H1 (cell line): ENCODE results near the gene PSMB4. TPM values are rescaled to one million over a fixed set of nuclear protein-coding genes. Genes with fewer than 3 reads are reported as not detected.

ENCODE experiments used
- CTCF ChIA-PET: fragments of 300-600 bp; sonication (Branson Sonifier 250); formaldehyde crosslinking; loops from one replicate; lab custom pipeline; 2021; ENCODE audit not compliant: partially characterized antibody; lab: Charles Lee
- POLR2A ChIA-PET: fragments of 300-600 bp; sonication (Branson Sonifier 250); formaldehyde crosslinking; loops from one replicate; lab custom pipeline; 2021; ENCODE audit warnings: inconsistent platforms; ENCODE audit not compliant: partially characterized antibody; lab: Charles Lee
- DNase-seq, 2 experiments: peaks; one replicate each; pipeline versions ENCODE4 v3.0.0 to v3.0.0-alpha.2; 2010 to 2022; ENCODE audit warnings: low spot score in 2 of 2, low read depth in 1 of 2, mixed read lengths in 1 of 2
- FAIRE-seq: peaks from 2 replicates; lab custom pipeline; 2011; peaks lifted over from hg19 to GRCh38; lab: Jason Lieb, UNC
- H2AFZ ChIP-seq: 2 replicates; pipeline ENCODE4 v1.8.1; 2012; ENCODE audit warnings: low read length, inconsistent platforms
- H2AK5ac ChIP-seq: 2 replicates; pipeline ENCODE4 v1.6.1; 2013; ENCODE audit warnings: low read depth, low read length
- H2BK120ac ChIP-seq: replicated peaks from 2 replicates; pipeline ENCODE3; 2013; ENCODE audit warnings: low read depth, low read length, inconsistent platforms
- H2BK12ac ChIP-seq: 2 replicates; pipeline ENCODE4 v1.6.1; 2013; ENCODE audit warnings: low read depth, low read length
- H2BK15ac ChIP-seq: 2 replicates; pipeline ENCODE4 v1.6.1; 2013; ENCODE audit warnings: low read length
- H2BK20ac ChIP-seq: 2 replicates; pipeline ENCODE4 v1.6.1; 2013; ENCODE audit warnings: low read length
- H2BK5ac ChIP-seq: 2 replicates; pipeline ENCODE4 v1.6.1; 2013; ENCODE audit warnings: low read depth, low read length
- H3K14ac ChIP-seq: 2 replicates; pipeline ENCODE4 v1.6.1; 2013; ENCODE audit warnings: inconsistent platforms; ENCODE audit not compliant: insufficient read length
- H3K18ac ChIP-seq: 2 replicates; pipeline ENCODE4 v1.6.1; 2013; ENCODE audit warnings: low read length; ENCODE audit errors: extremely low read depth
- H3K23ac ChIP-seq: 2 replicates; pipeline ENCODE4 v1.6.1; 2013; ENCODE audit warnings: inconsistent platforms; ENCODE audit not compliant: insufficient read length
- H3K23me2 ChIP-seq: 2 replicates; pipeline ENCODE4 v1.6.1; 2013; ENCODE audit warnings: low read depth, low read length
- H3K27ac ChIP-seq: 2 replicates; pipeline ENCODE4 v1.6.1; 2011; ENCODE audit warnings: low read depth, low read length, inconsistent platforms
- H3K27me3 ChIP-seq, 4 experiments: replicated peaks in 1 of 4; 1 replicate in 1 of 4; 2 replicates in 3 of 4; pipeline versions ENCODE4 v1.6.1 to v1.8.1; 2011 to 2013; ENCODE audit warnings: low read length in 3 of 4, mild to moderate bottlenecking in 3 of 4, inconsistent platforms in 2 of 4, mixed read lengths in 2 of 4, moderate library complexity in 1 of 4; ENCODE audit not compliant: control insufficient read depth in 3 of 4, insufficient read depth in 3 of 4; ENCODE audit errors: extremely low read depth in 1 of 4
- H3K36me3 ChIP-seq, 4 experiments: 2 replicates each; pipeline versions ENCODE4 v1.6.1 to v1.8.1; 2011 to 2013; ENCODE audit warnings: mild to moderate bottlenecking in 4 of 4, low read length in 3 of 4, moderate library complexity in 2 of 4, control low read depth in 1 of 4, inconsistent platforms in 1 of 4; ENCODE audit not compliant: insufficient read depth in 4 of 4, control insufficient read depth in 2 of 4
- H3K4ac ChIP-seq: replicated peaks from 2 replicates; pipeline ENCODE3; 2013; ENCODE audit warnings: low read length, low read depth, mixed read lengths, inconsistent platforms; ENCODE audit not compliant: insufficient read length
- H3K4me1 ChIP-seq, 4 experiments: replicated peaks in 1 of 4; 1 replicate in 1 of 4; 2 replicates in 3 of 4; pipeline versions ENCODE4 v1.6.1 to v1.8.1; 2011 to 2013; ENCODE audit warnings: low read length in 3 of 4, inconsistent platforms in 2 of 4, mixed read lengths in 1 of 4; ENCODE audit not compliant: insufficient read depth in 4 of 4, control insufficient read depth in 3 of 4
- H3K4me2 ChIP-seq, 2 experiments: 2 replicates each; pipeline versions ENCODE4 v1.6.1 to v1.8.1; 2011 to 2013; ENCODE audit warnings: low read depth in 2 of 2, low read length in 2 of 2, control low read depth in 1 of 2, inconsistent platforms in 1 of 2, mild to moderate bottlenecking in 1 of 2; ENCODE audit not compliant: insufficient read depth in 1 of 2
- H3K4me3 ChIP-seq, 4 experiments: fragments of 200-600, 300-600 bp in 1 of 4; sonication (generic), shearing (Covaris generic), sonication (Bioruptor Twin) in 1 of 4; 2 replicates each; pipeline versions ENCODE4 v1.5.1 to v1.8.1; 2011 to 2016; ENCODE audit warnings: low read length in 4 of 4, low read depth in 3 of 4, control low read depth in 2 of 4, inconsistent platforms in 2 of 4, mild to moderate bottlenecking in 2 of 4, mixed read lengths in 1 of 4, moderate library complexity in 1 of 4; ENCODE audit not compliant: insufficient read depth in 2 of 4; ENCODE audit errors: extremely low read depth in 1 of 4
- H3K56ac ChIP-seq: replicated peaks from 2 replicates; pipeline ENCODE3; 2013; ENCODE audit warnings: low read depth, mild to moderate bottlenecking, mixed read lengths, low read length, inconsistent platforms; ENCODE audit not compliant: insufficient read length
- H3K79me1 ChIP-seq: 2 replicates; pipeline ENCODE4 v1.6.1; 2013; ENCODE audit warnings: low read depth, low read length, control low read depth
- H3K79me2 ChIP-seq, 2 experiments: 2 replicates each; pipeline versions ENCODE4 v1.6.1 to v1.8.1; 2012 to 2013; ENCODE audit warnings: low read length in 2 of 2, mild to moderate bottlenecking in 2 of 2, inconsistent platforms in 1 of 2; ENCODE audit not compliant: insufficient read depth in 2 of 2, control insufficient read depth in 1 of 2
- H3K9ac ChIP-seq, 4 experiments: replicated peaks in 1 of 4; 1 replicate in 1 of 4; 2 replicates in 3 of 4; pipeline versions ENCODE4 v1.6.1 to v1.8.1; 2011 to 2013; ENCODE audit warnings: low read depth in 3 of 4, low read length in 3 of 4, control low read depth in 2 of 4, mild to moderate bottlenecking in 2 of 4, moderate library complexity in 2 of 4, inconsistent platforms in 1 of 4; ENCODE audit errors: extremely low read depth in 1 of 4
- H3K9me3 ChIP-seq, 2 experiments: 2 replicates each; pipeline versions ENCODE4 v1.6.1 to v1.8.1; 2012 to 2013; ENCODE audit warnings: mild to moderate bottlenecking in 2 of 2, moderate library complexity in 2 of 2, control low read depth in 1 of 2, inconsistent platforms in 1 of 2, low read depth in 1 of 2, low read length in 1 of 2, mixed read lengths in 1 of 2; ENCODE audit not compliant: insufficient read depth in 2 of 2
- H4K20me1 ChIP-seq, 2 experiments: replicated peaks in 1 of 2; 2 replicates each; pipeline versions ENCODE3 to v1.8.1; 2011 to 2013; ENCODE audit warnings: inconsistent platforms in 2 of 2, low read length in 2 of 2, mild to moderate bottlenecking in 1 of 2; ENCODE audit not compliant: insufficient read depth in 2 of 2, control insufficient read depth in 1 of 2
- H4K5ac ChIP-seq: 2 replicates; pipeline ENCODE4 v1.6.1; 2013; ENCODE audit warnings: low read length, low read depth, mixed read lengths, inconsistent platforms; ENCODE audit not compliant: insufficient read length
- H4K8ac ChIP-seq: 2 replicates; pipeline ENCODE4 v1.8.0; 2013; ENCODE audit warnings: mild to moderate bottlenecking, moderate library complexity, low read length, inconsistent platforms; ENCODE audit not compliant: insufficient read depth; ENCODE audit errors: extremely low read depth
- H4K91ac ChIP-seq: replicated peaks from 2 replicates; pipeline ENCODE3; 2013; ENCODE audit warnings: low read length, mixed read lengths, inconsistent platforms; ENCODE audit not compliant: insufficient read length
- ASH2L ChIP-seq: fragments of 200-600, 300-600 bp; sonication (generic); IDR thresholded peaks from one replicate; pipeline ENCODE4 v1.7.1; 2017; ENCODE audit warnings: low read length
- BACH1 ChIP-seq: IDR thresholded peaks from 2 replicates; pipeline ENCODE4 v1.6.1; 2012; ENCODE audit warnings: low read length, improper control_type of control experiment
- CHD1 ChIP-seq: IDR thresholded peaks from 2 replicates; pipeline ENCODE4 v1.6.1; 2012; ENCODE audit warnings: low read depth, low read length, improper control_type of control experiment
- CTBP2 ChIP-seq: IDR thresholded peaks from 2 replicates; pipeline ENCODE4 v1.7.0; 2011; ENCODE audit warnings: borderline replicate concordance, mild to moderate bottlenecking, moderate library complexity, mixed read lengths, low read length; ENCODE audit not compliant: insufficient read depth, insufficient read length
- NANOG ChIP-seq: IDR thresholded peaks from 2 replicates; pipeline ENCODE4 v1.6.1; 2011; ENCODE audit warnings: low read length, low read depth, mild to moderate bottlenecking, inconsistent platforms; ENCODE audit not compliant: insufficient read depth, poor library complexity, severe bottlenecking
- NRF1 ChIP-seq: IDR thresholded peaks from 2 replicates; pipeline ENCODE4 v1.6.1; 2011; ENCODE audit warnings: mild to moderate bottlenecking, low read depth, low read length, improper control_type of control experiment
- RFX5 ChIP-seq: IDR thresholded peaks from 2 replicates; pipeline ENCODE4 v1.6.1; 2011; ENCODE audit warnings: low read depth, low read length, improper control_type of control experiment, borderline replicate concordance
- SUZ12 ChIP-seq: fragments of 200-600 bp; sonication (generic); IDR thresholded peaks from 2 replicates; pipeline ENCODE4 v1.6.1; 2012; ENCODE audit warnings: mild to moderate bottlenecking, inconsistent platforms, low read length, moderate library complexity, mixed read lengths
- TAF7 ChIP-seq: optimal IDR thresholded peaks from 2 replicates; pipeline ENCODE3; 2011; ENCODE audit warnings: low read depth, mild to moderate bottlenecking, inconsistent platforms, low read length, moderate library complexity, borderline replicate concordance
- TCF12 ChIP-seq: IDR thresholded peaks from 2 replicates; pipeline ENCODE4 v1.6.1; 2011; ENCODE audit warnings: low read depth, mild to moderate bottlenecking, low read length
- USF2 ChIP-seq: IDR thresholded peaks from 2 replicates; pipeline ENCODE4 v1.6.1; 2011; ENCODE audit warnings: low read length, improper control_type of control experiment
- WGBS, 2 experiments: shearing (Covaris generic) in 1 of 2; methylation state at CpG; one replicate each; pipeline versions ENCODE4 v1.1.6 to v1.1.7; 2013 to 2015; ENCODE audit warnings: low lambda C conversion rate in 2 of 2, mixed read lengths in 2 of 2, inconsistent platforms in 1 of 2, low coverage in 1 of 2, missing lambda C conversion rate in 1 of 2; ENCODE audit not compliant: insufficient replicate concordance in 2 of 2, insufficient coverage in 1 of 2, insufficient read length in 1 of 2; ENCODE audit errors: extremely low coverage in 1 of 2, missing lambda C conversion rate in 1 of 2; 5-methylcytosine and 5-hydroxymethylcytosine counted together
- polyA plus RNA-seq, 7 experiments: library from polyadenylated mRNA; depleted of rRNA in 3 of 7; stranded (reverse) in 5 of 7; unstranded in 2 of 7; fragments of >200 nt in 5 of 7; fragments of 200-250 nt in 2 of 7; gene quantifications; 1 replicate in 5 of 7; 2 replicates in 1 of 7; 4 replicates in 1 of 7; pipeline versions ENCODE4 v1.2.1 to v1.2.3, GENCODE V29; 2011 to 2013; ENCODE audit warnings: missing spikeins in 2 of 7, mixed read lengths in 2 of 7
- total RNA-seq: library from RNA; stranded (reverse); fragmentation: NEBNext Ultra II Directional; extraction: Animal tissue kit (Norgen Biotek cat#: 25700); gene quantifications from 2 replicates; pipeline ENCODE4 v1.2.1, GENCODE V29; 2021

The PSMB4 gene
- total and polyA plus RNA-seq, 2 of the 8 experiments (the other 6 are each of a cell fraction or from before 2014, with no cell fraction given) = 430 to 1,098 TPM

GRCh38 chr1:151362308-151363155 is 36.8 kb upstream of the PSMB4 start:
- Histone ChIP-seq H3K9ac (no peak overlapping the region), H4K5ac (no peak overlapping the region), H3K36me3 (peaks cover 0 to 9% (median 0%) of the 10 kb centered on the region in 4 experiments; a peak in 2 of 8 replicates), H3K23ac (no peak overlapping the region), H3K27me3 (no peaks in the 10 kb centered on the region), H3K79me1 (no peaks in the 10 kb centered on the region), H3K18ac (no peak overlapping the region), H3K56ac (no peak overlapping the region), H2BK120ac (no peak overlapping the region), H3K4ac (no peak overlapping the region), H2BK20ac (no peak overlapping the region), H2AK5ac (no peak overlapping the region), H3K4me3 (no peak overlapping the region), H2AFZ (no peak overlapping the region), H4K20me1 (no peaks in the 10 kb centered on the region), H3K4me2 (no peak overlapping the region), H3K14ac (no peak overlapping the region), H3K9me3 (peaks cover 10 to 15% of the 10 kb centered on the region in 2 experiments), H2BK15ac (no peak overlapping the region), H3K79me2 (no peaks in the 10 kb centered on the region), H2BK5ac (no peak overlapping the region), H4K91ac (no peak overlapping the region), H2BK12ac (no peak overlapping the region), H3K27ac (no peak overlapping the region), H4K8ac (no peak overlapping the region), H3K4me1 (no peaks in the 10 kb centered on the region), H3K23me2 (no peaks in the 10 kb centered on the region)
- FAIRE-seq = no peak
- CTCF ChIA-PET = no interaction called here
- POLR2A ChIA-PET = interaction anchor here (1.1 to 1.4 kb wide), 3 partner anchors 10 to 26 kb away, joined by 3 to 4 read pairs (median 4); partner anchors contain the start of gene SELENBP1
- 89% methylated on average over 3 of the region's 3 CpGs; no CpG with 5 or more reads in 1 of the 2 experiments for WGBS, 2 experiments
- no peak for DNase-seq
- TF ChIP-seq CTBP2 (no peak), SUZ12 (no peak), NRF1 (no peak), USF2 (no peak), RFX5 (no peak), TAF7 (no peak), ASH2L (no peak), TCF12 (no peak), BACH1 (no peak), NANOG (no peak), CHD1 (no peak)
